Kasumi-1 (cell line): ENCODE measurements around the gene IL17RE.
"Not testable (repeated sequence)": the region's sequence is repeated elsewhere in the genome, so short reads cannot be mapped to it uniquely, and the experiment has no call there.

Experiments used
- DNase-seq, 2 experiments: peaks; one replicate each; lab custom pipeline; 2025; lab: John Stamatoyannopoulos, UW

Gene IL17RE, protein sequence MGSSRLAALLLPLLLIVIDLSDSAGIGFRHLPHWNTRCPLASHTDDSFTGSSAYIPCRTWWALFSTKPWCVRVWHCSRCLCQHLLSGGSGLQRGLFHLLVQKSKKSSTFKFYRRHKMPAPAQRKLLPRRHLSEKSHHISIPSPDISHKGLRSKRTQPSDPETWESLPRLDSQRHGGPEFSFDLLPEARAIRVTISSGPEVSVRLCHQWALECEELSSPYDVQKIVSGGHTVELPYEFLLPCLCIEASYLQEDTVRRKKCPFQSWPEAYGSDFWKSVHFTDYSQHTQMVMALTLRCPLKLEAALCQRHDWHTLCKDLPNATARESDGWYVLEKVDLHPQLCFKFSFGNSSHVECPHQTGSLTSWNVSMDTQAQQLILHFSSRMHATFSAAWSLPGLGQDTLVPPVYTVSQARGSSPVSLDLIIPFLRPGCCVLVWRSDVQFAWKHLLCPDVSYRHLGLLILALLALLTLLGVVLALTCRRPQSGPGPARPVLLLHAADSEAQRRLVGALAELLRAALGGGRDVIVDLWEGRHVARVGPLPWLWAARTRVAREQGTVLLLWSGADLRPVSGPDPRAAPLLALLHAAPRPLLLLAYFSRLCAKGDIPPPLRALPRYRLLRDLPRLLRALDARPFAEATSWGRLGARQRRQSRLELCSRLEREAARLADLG

DNA sequence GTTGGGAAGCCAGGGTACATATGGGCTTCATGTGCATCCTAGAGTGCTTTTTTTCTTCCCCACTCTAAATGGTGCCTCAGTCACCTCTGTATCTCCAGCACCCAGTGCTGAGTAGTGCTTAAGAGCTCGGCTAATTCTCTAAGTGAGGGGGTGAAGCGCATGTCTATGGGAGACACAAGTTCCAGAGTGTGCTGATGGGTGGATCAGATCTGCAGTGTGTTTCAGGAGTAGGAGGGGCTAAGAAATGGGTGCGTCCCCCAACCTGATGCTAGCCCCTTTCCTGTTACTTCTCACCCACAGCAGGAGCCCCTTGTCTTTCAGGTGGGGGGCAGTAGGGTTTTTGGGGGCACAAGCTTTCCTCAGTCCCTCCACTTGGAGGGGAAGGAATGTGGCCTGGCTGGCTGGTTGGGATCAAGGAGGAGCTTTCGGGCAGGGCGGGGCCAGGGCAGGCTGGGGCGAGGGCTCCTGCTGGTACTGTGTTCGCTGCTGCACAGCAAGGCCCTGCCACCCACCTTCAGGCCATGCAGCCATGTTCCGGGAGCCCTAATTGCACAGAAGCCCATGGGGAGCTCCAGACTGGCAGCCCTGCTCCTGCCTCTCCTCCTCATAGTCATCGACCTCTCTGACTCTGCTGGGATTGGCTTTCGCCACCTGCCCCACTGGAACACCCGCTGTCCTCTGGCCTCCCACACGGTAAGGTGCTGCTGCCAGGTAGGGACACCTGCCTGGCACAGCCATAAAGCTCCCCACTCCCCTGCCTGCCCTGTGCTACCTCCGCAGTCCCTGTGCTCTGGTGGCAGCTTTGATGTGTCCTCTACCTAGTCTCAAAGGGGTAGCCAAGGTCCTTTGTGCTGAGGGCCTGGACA, at the start of gene IL17RE:
Gene IL17RE, plus strand, starts transcription at position 477 of the 866 bp plus-strand sequence. Its CDS starts 85 bp downstream, at position 562.
- DNase-seq = peak; percentile 77 to 83

DNA sequence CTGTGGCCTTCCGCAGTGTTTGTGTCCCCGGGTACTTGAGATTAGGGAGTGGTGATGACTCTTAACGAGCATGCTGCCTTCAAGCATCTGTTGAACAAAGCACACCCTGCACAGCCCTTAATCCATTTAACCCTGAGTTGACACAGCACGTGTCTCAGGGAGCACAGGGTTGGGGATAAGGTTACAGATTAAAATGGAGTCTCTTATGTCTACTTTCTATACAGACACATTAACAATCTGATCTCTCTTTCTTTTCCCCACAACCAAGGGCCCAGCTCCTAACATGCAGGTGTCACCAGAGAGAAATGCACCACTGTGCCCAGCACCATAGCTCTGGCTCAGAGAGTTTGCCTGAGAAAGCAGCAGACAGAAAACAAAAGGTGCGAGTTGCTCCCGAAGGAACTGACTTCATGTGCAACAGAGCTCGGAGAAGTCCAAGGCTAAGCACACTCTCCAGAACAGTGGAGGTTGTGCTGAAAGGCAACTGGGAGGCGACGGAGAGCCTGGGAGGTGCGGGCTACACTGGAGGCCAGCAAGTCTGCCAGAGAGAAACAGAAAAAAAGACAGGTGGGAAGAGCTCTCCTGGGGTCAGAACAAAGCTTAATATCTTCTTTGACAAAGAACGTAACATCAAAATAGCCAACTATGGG, 48.2 kb upstream of the IL17RE start:
- DNase-seq = not testable (repeated sequence)

GRCh38 chr3:9855594-9855993, 47.1 kb upstream of the IL17RE start:
- DNase-seq = no peak

- no peak for DNase-seq
These were observed 43.1 kb upstream of the IL17RE start for GRCh38 chr3:9859530-9860025.

DNA sequence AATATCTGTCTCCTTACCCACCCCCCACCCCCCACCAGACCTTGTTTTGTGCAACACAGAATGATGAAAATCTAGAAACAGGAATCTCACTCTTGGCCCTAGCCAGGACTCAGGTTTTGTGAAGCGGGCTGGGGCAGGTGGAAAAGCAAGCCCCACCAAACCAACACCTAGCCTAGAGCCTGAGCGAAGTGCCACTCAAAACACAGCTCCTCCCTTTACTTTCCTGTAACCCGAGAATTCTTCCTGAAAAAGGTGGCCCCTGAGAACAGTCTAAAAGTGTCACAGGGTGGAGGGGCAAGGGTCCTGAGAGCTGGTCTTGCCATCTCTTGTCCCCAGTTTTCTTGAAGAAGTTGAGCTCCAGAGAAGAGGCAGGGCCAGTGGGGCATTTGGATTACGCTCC, 41.4 kb upstream of the IL17RE start:
- DNase-seq = no peak

DNA sequence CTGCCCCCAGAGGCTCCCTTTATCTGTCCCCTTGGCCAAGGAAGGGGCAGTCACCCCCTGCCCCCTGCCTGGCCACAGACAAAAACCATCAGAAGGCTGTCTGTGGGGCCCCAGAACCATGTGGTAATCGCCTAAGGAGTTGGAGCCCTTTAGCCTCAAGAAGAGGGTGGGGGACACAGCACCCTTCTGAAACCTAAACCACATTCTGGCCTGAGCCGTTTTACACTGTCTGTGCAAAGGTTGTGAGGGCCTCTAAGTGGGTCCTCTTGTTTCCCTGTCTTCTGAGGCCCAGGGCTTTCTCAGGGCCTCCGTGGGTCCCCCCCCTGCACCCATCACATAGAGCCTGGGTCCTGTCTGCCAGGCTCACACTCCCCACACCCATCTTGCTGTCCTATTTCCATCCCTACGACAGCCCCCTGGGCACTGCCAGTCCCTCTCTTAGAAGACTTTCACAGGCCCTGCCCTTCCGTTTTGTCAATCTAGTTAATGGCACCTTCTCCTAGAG, 41.0 kb upstream of the IL17RE start:
- no peak for DNase-seq

DNA sequence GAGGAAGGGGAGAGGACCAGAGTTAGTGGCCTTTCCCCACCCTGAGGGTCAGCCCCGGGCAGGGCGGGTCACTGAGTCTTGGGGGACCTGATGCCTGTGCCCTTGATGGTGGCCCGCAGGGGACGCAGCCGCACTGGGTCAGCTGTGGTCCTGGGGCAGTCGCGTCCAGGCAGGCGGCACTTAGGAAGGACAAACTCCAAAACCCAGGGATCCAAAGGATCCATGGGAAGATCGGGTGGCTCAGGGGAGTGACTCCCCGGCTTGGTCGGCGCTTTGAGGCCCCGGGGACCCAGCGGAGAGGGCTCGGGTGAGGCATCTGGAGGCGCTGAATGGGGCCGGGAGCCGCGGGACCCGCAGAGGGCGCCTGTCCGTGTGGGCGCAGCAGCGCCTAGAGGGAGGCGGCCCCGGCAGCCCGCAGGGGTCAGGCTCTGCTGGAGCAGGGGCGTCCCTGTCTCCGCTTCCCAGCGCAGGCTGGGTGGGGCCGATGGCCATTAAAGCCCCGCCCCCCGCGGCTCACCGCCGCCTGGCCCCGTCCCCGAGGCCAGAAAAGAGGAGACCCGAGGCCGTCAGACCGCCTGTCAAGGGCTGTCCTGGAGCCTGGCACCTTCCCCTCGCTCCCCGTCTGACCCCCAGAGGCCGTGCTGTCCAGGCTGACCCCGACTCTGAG, 40.1 kb upstream of the IL17RE start:
- no peak for DNase-seq

DNA sequence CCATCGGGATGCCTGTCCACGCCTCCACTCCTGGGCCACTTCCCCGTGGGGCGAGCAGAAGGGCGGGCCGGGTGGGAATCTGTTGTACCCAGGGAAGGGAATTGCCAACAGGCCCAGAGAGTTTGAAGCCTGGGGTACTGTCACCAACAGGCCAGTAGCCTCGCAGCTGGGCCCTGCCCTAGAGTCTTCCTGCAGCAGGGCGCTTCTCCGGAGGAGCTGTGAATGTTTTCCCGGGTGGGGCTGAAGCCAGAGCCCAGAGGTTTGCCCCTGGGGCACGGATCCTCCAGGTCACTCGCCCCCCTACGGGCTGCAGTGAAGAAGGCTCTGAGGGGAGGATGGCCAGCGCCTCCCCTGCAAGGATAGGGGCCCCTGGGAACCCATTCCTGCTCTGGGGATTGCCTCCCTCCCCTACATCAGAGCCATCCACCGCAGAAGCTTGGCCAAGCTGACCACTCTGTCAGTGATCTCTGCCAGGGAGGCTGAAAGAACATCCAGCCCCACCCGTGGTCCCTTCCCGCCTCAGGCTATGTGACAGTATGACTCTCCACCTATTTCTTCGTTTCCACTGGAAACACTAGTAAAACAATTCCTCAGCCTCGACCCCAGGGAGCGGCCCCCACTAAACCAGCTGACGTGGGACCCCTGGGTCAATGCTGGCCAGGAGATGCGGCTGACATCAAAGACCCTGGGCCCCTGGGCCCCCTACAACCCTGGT, 39.4 kb upstream of the IL17RE start:
- DNase-seq = no peak

DNA sequence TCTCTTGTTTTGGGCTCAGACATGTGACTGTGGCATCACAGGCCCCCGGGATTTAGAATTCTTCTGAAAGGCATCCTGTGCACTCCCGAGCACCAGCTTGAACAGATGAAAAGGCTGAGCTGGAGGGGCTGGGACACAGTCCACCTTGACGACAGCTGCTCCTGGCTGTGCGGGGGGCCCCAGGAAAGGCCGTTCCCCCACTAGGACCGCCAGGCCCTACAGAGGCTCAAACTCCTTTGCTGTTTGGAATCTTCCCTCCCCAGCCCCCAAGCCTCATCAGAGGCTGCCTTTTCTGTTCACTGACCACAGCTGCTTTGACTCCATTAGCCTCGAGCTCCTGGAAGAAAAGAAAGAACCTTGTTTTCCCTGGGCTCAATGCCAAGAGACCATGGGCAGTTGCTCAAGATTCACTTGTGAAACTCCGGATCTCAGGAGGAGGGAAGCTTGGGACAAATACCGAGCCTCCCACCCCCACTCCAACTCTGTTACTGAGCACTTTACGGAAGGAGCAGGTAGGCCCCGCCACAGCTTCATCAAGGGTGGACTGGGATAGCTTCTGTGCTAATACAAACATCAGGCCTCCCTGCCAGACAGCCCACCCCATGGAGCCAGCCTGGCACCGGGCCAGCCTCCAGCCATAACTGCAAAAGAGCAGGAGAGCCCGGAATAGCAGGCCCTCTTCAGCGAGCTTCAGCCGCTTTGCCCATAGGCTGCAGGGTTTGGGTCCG, 38.3 kb upstream of the IL17RE start:
- no peak for DNase-seq

GRCh38 chr3:9865125-9865637, 37.5 kb upstream of the IL17RE start:
- DNase-seq = not testable (repeated sequence)

GRCh38 chr3:9866639-9867038, 36.0 kb upstream of the IL17RE start:
- no peak for DNase-seq

DNA sequence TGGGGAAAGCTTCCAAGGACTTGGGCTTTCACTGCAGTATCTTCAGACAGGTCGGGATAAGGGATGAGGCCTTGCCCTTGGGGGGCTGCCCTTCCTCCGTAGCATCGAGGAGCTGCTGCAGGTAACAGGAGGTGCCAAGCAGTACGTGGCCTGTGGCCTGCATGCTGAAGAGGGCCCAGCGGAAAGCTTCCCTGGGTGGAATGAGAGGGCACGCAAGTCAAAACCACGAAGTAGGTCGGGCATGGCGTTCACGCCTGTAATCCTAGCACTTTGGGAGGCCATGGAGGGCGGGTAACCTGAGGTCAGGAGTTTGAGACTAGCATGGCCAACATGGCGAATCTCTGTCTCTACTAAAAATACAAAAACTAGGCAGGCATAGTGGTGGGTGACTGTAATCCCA, 35.5 kb upstream of the IL17RE start:
- DNase-seq = no peak

DNA sequence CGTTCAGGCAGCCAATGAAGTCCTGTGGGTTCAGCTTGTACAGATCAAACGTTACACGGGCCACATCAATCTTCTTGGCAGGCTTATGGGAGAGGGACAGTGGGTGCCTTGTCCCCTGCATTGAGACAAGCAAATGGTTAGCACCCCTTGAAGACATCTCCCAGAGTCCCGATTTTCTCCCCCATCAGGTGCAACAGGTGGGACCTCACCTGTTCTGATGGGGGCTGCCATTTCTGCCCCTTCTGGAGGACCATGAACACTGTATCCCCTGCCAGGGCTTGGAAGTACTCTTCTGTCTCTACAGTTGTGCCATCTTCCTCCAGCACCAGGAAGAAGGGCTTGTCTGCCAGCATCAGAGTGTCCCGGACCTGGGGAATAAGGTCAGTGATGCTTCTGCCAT, 32.7 kb upstream of the IL17RE start:
- no peak for DNase-seq

DNA sequence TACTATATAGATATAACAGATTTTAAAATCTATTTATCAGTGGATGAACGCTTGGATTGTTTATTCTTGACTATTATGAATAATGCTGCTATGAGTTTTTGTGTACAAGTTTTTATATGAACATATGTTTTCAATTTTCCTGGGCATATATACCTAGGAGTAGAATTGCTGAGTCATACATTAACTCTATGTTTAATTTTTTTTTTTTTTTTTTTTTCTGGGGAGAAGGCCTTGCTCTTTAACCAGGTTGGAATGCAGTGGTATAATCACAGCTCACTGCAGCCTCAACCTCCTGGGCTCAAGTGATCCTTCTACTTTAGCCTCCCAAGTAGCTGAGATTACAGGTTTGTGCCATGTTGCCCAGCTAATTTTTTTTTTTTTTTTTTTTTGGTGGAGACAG, 31.7 kb upstream of the IL17RE start:
- no peak for DNase-seq

GRCh38 chr3:9872067-9872466, 30.6 kb upstream of the IL17RE start:
- DNase-seq = not testable (repeated sequence)

DNA sequence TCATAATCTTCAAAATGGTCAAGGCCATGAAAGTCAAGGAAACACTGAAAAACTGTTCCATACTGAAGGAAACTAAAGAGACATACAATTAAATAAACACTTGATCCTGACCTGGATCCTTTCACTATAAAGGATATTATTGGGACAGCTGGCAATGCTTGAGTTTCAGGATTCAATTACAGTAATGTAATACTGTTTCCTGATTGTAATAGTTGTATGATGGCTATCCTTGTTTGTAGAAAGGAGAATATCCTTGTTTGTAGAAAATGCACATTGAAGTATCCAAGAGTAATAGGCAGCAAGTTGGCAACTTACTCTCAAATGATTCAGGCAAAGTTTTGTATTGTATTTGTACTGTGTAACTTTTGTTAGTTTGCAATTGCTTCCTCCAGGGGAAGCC, 27.2 kb upstream of the IL17RE start:
- no peak for DNase-seq

DNA sequence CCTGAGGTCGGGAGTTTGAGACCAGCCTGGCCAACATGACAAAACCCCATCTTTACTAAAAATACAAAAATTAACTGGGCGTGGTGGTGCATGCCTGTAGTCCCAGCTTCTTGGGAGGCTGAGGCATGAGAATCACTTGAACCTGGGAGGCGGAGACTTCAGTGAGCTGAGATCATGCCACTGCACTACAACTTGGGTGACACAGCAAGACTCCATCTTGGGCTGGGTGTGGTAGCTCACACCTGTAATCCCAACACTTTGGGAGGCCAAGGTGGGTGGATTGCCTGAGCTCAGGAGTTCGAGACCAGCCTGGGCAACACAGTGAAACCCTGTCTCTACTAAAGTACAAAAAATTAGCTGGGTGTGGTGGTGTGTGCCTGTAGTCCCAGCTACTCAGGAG, 26.4 kb upstream of the IL17RE start:
- DNase-seq = not testable (repeated sequence)

GRCh38 chr3:9876991-9877390, 25.7 kb upstream of the IL17RE start:
- no peak for DNase-seq

GRCh38 chr3:9878700-9879099, 23.9 kb upstream of the IL17RE start:
- no peak for DNase-seq
